ENCODE results near the gene PRH1. TPM values are rescaled to one million over a fixed set of nuclear protein-coding genes. Genes with fewer than 3 reads are reported as not detected.

PRH1 gene
- total RNA-seq, 1 experiment from 2014 or later, result 6.7 TPM

DNA sequence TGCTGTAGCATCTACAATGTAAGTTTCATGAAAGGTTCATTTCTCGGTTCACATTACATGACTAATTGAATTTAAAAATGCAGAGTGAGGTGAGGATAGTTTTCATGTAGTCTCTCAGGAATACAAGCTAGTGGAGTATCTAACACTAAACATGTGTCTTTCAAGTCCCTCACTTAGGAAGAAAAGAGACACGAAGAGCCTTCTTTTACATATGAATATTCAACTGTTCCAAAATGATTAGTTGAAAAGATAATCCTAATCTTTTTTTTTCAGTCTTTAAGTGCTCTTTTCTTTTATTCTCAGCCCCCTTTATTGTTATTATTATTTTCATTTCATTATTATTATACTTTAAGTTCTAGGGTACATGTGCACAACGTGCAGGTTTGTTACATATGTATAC, 45.6 kb downstream of the PRH1 start (continued):
- TF ChIP-seq ZNF416 (CRISPR knock-in tag; IDR thresholded peaks at IDR 0.05) (no peak), E2F4 (CRISPR knock-in tag; IDR thresholded peaks at IDR 0.05; ENCODE audit: borderline replicate concordance, low read depth) (no peak), IRF2 (CRISPR knock-in tag; IDR thresholded peaks at IDR 0.05; ENCODE audit: borderline replicate concordance, low read depth) (no peak), NR2C2 (CRISPR knock-in tag; IDR thresholded peaks at IDR 0.05) (no peak), MYBL2 (CRISPR knock-in tag; IDR thresholded peaks at IDR 0.05) (no peak)

Other genes starting within 250 kb of the PRH1 start
- 1.6 to 1.9 TPM (median 1.6 TPM) in 3 replicates for gene STYK1, start 210.2 kb downstream of the PRH1 start, total RNA-seq (2021)
- 396 to 411 TPM (median 409 TPM) in 3 replicates for gene YBX3, start 160.9 kb downstream of the PRH1 start, total RNA-seq (2021)
- gene TAS2R7, start 81.6 kb downstream of the PRH1 start, total RNA-seq (2021), result not detected in 3 replicates
- gene TAS2R8, start 77.0 kb downstream of the PRH1 start, total RNA-seq (2021), result not detected in 3 replicates
- gene TAS2R9, start 74.1 kb downstream of the PRH1 start, total RNA-seq (2021), result not detected in 3 replicates
- gene TAS2R10, start 57.9 kb downstream of the PRH1 start, total RNA-seq (2021), result not detected in 3 replicates
- 0.87 to 2.7 TPM (median 1.6 TPM) in 3 replicates for gene PRR4, start 34.8 kb downstream of the PRH1 start, total RNA-seq (2021)
- gene TAS2R13, start 25.3 kb upstream of the PRH1 start, total RNA-seq (2021), result 0.37 to 0.62 TPM (median 0.37 TPM) in 3 replicates
- 0.52 TPM in 1 of 3 replicates, not detected in the others for gene PRH2, start 45.0 kb upstream of the PRH1 start, total RNA-seq (2021)
- gene TAS2R14, start 55.0 kb upstream of the PRH1 start, total RNA-seq (2021), result 1.1 to 1.3 TPM (median 1.1 TPM) in 3 replicates
- gene TAS2R50, start 102.7 kb upstream of the PRH1 start, total RNA-seq (2021), result 0.25 to 0.73 TPM (median 0.59 TPM) in 3 replicates
- 0.73 to 0.81 TPM (median 0.73 TPM) in 3 replicates for gene TAS2R20, start 114.0 kb upstream of the PRH1 start, total RNA-seq (2021)
- gene TAS2R19, start 138.4 kb upstream of the PRH1 start, total RNA-seq (2021), result 1.0 to 1.4 TPM (median 1.1 TPM) in 3 replicates
- 1.2 to 2.0 TPM (median 1.9 TPM) in 3 replicates for gene TAS2R31, start 147.2 kb upstream of the PRH1 start, total RNA-seq (2021)
- 0.44 to 0.85 TPM (median 0.69 TPM) in 3 replicates for gene TAS2R46, start 178.0 kb upstream of the PRH1 start, total RNA-seq (2021)
- gene TAS2R43, start 208.1 kb upstream of the PRH1 start, total RNA-seq (2021), result 0.28 to 0.55 TPM (median 0.53 TPM) in 3 replicates

Measured in WTC11 (cell line).